ENCODE data around the gene TRMT2B. TPM values are rescaled to one million over a fixed set of nuclear protein-coding genes. Genes with fewer than 3 reads are reported as not detected.
"Not testable (repeated sequence)": the region's sequence is repeated elsewhere in the genome, so short reads cannot be mapped to it uniquely, and the experiment has no call there.

Gene TRMT2B
- total RNA-seq, 2 donors from 2014 or later: 24.4 to 25.9 TPM

DNA sequence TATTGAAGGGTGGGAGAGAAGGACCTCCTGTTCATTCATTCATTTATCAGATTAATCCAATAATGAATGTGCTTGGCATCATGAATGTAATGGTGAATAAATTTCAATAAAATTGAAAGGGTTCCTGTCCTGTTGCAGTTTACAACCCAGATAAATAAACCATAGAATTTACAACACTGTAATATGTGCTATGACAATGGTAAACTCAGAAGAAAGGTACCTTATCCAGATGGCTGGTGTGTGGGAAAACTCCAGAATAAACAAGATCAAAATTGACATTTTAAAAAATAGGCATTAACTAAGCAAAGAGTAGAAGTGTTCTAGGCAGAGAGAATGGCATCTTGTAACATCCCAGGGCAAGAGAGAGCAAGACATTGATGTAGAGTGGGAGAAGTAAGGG lies 67.1 kb downstream of the TRMT2B start:
- H3K36me3 Mint-ChIP-seq (ENCODE audit: insufficient read depth in 2 of 2): peaks cover 0 to 2% of the 10 kb centered on the region in 2 donors
- no peaks in the 10 kb centered on the region for H3K4me1 Mint-ChIP-seq (ENCODE audit: low read depth)
- H3K27ac Mint-ChIP-seq: no peak overlapping the region
- DNase-seq (no peak), ATAC-seq (replicated peaks in 1 of 2) (no peak)
- peaks cover 17% of the 10 kb centered on the region for H3K27me3 Mint-ChIP-seq (ENCODE audit: low read depth)
- H3K4me3 Mint-ChIP-seq: no peak overlapping the region
- H3K9me3 Mint-ChIP-seq: no peaks in the 10 kb centered on the region

DNA sequence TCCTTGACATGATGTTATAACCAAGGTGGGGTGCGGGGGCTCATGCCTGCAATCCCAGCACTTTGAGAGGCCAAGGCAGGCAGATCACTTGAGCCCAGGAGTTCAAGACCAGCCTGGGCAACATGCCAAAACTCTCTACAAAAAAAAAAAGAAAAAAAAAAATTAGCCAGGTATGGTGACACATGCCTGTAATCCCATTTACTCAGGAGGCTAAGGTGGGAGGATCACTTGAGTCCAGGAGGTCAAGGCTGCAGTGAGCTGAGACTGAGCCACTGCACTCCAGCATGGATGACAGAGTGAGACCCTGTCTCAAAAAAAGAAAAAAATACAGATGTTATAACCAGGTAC lies 70.4 kb downstream of the TRMT2B start:
- not testable (repeated sequence) for H3K4me1 Mint-ChIP-seq (ENCODE audit: low read depth); DNase-seq; H3K36me3 Mint-ChIP-seq (ENCODE audit: insufficient read depth in 2 of 2); H3K4me3 Mint-ChIP-seq; H3K9me3 Mint-ChIP-seq; ATAC-seq (replicated peaks in 1 of 2); H3K27ac Mint-ChIP-seq
- H3K27me3 Mint-ChIP-seq (ENCODE audit: low read depth): peaks cover 11% of the 10 kb centered on the region

DNA sequence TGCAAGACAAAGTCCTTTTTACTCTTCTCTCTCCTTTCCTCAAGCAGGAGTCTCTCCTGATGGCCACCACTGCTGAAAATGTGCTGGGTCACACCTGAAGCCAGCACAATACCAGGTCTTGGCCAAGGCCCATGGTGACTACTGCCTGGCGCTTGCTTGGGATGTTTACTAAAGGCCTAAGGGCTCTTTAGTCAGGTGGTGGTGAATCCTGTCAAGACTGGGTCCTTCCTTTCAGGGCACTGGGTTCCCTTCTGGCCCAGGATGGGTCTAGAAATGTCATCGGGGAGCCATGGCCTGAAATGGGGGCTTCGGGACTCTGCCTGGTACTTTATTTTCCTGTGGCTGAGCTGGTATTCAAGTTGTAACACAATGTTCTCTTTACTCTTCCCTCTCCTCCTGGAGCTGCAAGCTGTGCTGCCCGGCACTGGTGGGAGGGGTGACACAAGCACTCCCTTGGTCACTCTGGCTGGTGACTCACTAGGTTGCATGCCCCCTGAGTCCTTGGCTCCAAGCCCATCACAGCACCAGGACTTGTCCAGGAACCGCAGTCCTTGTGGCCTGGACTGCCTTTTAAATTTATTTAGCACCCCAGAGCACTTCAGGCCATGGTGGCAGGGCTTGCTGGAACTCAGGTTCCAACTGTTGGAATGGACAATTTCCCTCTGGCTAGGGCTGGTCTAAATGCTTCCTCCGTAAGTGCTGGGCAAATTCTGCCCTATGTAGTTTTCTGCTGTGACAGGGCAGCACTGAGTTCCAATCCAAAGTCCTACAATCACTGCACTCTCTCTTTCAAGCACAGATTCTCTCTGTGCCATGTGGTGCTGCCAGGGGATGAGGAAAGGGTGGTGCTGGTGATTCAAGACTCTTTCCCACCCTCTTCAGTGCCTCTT lies 71.1 kb downstream of the TRMT2B start:
- DNase-seq (no peak), ATAC-seq (replicated peaks in 1 of 2) (no peak)
- H3K36me3 Mint-ChIP-seq (ENCODE audit: insufficient read depth in 2 of 2): peaks cover 0 to 2% of the 10 kb centered on the region in 2 donors
- H3K9me3 Mint-ChIP-seq: no peaks in the 10 kb centered on the region
- H3K4me3 Mint-ChIP-seq: no peak overlapping the region
- H3K4me1 Mint-ChIP-seq (ENCODE audit: low read depth): no peaks in the 10 kb centered on the region
- H3K27me3 Mint-ChIP-seq (ENCODE audit: low read depth): peaks cover 7% of the 10 kb centered on the region
- no peak overlapping the region for H3K27ac Mint-ChIP-seq

DNA sequence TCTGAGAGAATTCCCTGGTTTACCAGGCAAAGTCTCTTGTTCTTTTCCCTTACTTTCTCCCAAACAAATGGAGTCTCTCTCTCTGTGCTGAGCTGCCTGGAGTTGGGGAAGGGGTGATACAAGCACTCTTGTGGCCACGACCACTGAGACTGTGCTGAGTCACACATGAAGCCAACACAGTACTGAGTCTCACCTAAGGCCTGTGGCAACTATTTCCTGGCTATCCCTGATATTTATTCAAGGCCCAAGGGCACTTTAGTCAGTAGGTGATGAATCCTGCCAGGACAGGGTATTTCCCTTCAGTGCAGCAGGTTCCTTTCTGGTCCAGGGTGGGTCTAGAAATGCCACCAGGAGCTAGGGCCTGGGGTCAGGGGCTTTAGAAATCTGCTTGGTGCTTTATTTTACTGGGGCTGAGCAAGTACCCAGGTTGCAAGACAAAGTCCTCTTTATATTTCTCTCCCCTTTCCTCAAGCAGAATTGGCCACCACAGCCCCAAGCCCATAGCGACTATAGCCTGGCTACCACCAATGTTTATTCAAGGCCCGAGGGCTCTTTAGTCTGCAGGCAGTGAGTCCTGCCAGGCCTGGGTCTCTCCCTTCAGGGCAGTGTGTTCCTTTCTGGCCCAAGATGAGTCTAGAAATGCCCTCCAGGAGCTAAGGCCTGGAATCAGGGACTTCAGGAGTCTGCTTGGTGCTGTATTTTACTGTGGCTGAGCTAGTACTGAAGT lies 71.9 kb downstream of the TRMT2B start:
- H3K9me3 Mint-ChIP-seq: no peaks in the 10 kb centered on the region
- peaks cover 4% of the 10 kb centered on the region for H3K27me3 Mint-ChIP-seq (ENCODE audit: low read depth)
- peak; percentile 66 for ATAC-seq (replicated peaks in 1 of 2)
- peaks cover 0 to 2% of the 10 kb centered on the region in 2 donors for H3K36me3 Mint-ChIP-seq (ENCODE audit: insufficient read depth in 2 of 2)
- no peak overlapping the region for H3K4me3 Mint-ChIP-seq
- H3K27ac Mint-ChIP-seq: no peak overlapping the region
- peak in 1 of 2 donors; percentile 1 for DNase-seq
- H3K4me1 Mint-ChIP-seq (ENCODE audit: low read depth): no peaks in the 10 kb centered on the region

DNA sequence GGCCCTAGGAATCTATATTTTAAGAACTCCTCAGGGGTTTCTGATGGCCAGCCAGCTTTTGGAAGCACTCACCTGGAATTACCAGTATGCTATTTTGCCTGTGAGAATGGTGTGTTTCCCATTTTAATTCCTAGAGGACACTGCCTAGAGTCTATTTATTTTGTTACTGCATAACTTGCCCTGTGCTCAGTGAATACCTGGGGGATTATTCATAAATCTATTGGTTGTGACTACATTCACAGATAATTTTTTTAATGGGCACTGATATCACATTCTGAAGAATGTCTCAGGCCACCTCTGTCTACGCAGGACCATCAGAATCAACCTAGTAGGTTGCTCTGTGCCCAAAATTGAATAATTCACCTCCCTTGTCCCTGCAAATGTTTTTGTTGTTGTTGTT lies 75.7 kb downstream of the TRMT2B start:
- ATAC-seq (replicated peaks in 1 of 2): no peak
- no peaks in the 10 kb centered on the region for H3K9me3 Mint-ChIP-seq
- no peaks in the 10 kb centered on the region for H3K36me3 Mint-ChIP-seq (ENCODE audit: insufficient read depth in 2 of 2)
- no peaks in the 10 kb centered on the region for H3K4me1 Mint-ChIP-seq (ENCODE audit: low read depth)
- H3K27me3 Mint-ChIP-seq (ENCODE audit: low read depth): no peaks in the 10 kb centered on the region
- no peak overlapping the region for H3K27ac Mint-ChIP-seq
- H3K4me3 Mint-ChIP-seq: no peak overlapping the region
- no peak for DNase-seq

DNA sequence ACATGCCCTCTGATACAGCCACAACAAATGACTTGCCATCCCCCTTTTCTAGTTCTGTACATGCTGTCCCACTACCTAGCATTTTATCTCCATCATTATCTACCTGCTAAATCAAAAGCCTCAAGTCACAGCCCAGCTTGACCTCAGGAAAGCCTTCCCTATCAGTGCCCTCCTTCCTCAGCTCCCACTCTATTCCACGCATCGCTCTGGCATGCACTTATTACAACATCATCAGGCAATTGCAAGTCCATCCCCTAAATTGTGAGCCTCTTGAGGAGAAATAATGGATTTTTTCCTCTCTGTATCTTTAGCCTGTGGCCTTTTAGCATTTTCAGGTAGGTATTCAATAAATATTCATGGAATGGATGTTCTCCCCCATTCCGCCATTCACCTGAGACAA lies 76.7 kb downstream of the TRMT2B start:
- no peaks in the 10 kb centered on the region for H3K4me1 Mint-ChIP-seq (ENCODE audit: low read depth)
- no peaks in the 10 kb centered on the region for H3K9me3 Mint-ChIP-seq
- H3K36me3 Mint-ChIP-seq (ENCODE audit: insufficient read depth in 2 of 2): no peaks in the 10 kb centered on the region
- DNase-seq (no peak), ATAC-seq (replicated peaks in 1 of 2) (no peak)
- H3K27me3 Mint-ChIP-seq (ENCODE audit: low read depth): no peaks in the 10 kb centered on the region
- H3K4me3 Mint-ChIP-seq: no peak overlapping the region
- H3K27ac Mint-ChIP-seq: no peak overlapping the region

DNA sequence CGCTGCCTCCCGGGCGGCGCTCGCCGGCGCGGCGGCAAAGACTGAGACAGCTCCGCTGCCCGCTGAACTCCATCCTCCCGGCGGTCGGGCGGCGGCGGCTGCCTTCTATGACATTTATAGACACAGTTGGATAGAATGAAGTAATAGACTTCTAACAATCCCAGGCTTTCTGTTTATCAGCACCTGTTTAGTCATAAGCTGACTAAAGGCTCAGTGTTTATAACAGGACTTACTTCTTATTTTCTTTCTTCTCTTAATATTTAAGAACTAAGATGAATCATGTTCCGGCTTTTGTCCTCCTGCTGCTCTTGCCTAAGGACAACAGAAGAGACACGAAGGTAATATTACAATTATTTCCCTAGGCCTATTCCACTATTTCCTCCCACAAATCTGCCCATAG lies 78.5 kb downstream of the TRMT2B start:
- ATAC-seq (replicated peaks in 1 of 2): no peak

DNA sequence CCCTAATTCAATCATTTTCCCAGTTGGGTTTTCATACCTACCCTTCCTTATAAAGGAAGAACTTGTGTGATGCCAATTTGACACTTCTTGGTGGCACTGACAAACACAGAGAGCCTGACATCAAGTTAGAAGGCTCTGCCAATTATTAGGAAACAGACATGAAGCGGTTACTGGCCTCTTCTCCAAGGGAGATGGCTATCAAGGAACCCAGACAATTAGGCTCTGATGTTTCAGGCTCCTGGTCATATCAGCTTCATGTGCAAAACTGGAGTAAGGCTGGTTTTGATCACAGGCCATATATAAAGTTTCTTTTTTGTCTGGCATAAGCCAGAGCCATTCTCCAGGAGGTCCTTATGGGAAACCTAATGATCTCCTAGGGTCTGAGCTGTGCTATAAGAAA lies 82.0 kb downstream of the TRMT2B start:
- no peak for ATAC-seq (replicated peaks in 1 of 2)

More for the DNA sequence above, 78.5 kb downstream of the TRMT2B start:
- H3K27ac Mint-ChIP-seq: no peak overlapping the region
- H3K9me3 Mint-ChIP-seq: no peaks in the 10 kb centered on the region
- H3K27me3 Mint-ChIP-seq (ENCODE audit: low read depth): no peaks in the 10 kb centered on the region
- H3K36me3 Mint-ChIP-seq (ENCODE audit: insufficient read depth in 2 of 2): no peaks in the 10 kb centered on the region
- no peaks in the 10 kb centered on the region for H3K4me1 Mint-ChIP-seq (ENCODE audit: low read depth)
- H3K4me3 Mint-ChIP-seq: no peak overlapping the region
- DNase-seq: no peak

DNA sequence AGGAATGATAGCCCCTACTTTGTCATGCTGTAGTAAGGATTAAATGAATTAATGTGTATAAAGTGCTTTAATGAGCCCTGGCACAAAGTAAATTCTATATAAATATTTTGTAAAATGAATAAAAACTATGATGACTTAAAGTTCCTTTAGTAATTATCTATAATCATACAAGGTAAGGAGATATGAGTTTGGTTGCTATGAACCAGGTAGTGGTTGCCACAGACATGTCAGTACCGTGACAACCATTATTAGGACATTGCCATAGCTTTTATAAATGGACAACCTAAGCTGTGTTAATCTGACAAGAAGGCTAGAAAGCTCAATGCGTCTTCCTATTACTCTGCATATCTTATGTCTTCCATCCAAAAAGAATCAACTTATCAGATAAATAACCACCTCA lies 82.5 kb downstream of the TRMT2B start, which contains the start of gene ARL13A:
Gene ARL13A, plus strand, starts transcription at position 301 of the 400 bp plus-strand sequence. CDS start 3,982 bp downstream, outside the sequence.
- Mint-ChIP-seq H3K27ac (no peak within 1 kb of the TSS), H3K4me1 (ENCODE audit: low read depth) (no peaks in the 10 kb centered on the region)

More for the DNA sequence above, 82.0 kb downstream of the TRMT2B start:
- Mint-ChIP-seq H3K36me3 (ENCODE audit: insufficient read depth in 2 of 2) (no peaks in the 10 kb centered on the region), H3K27me3 (ENCODE audit: low read depth) (no peaks in the 10 kb centered on the region), H3K9me3 (no peaks in the 10 kb centered on the region), H3K27ac (no peak overlapping the region), H3K4me1 (ENCODE audit: low read depth) (no peaks in the 10 kb centered on the region), H3K4me3 (no peak overlapping the region)
- DNase-seq: no peak

DNA sequence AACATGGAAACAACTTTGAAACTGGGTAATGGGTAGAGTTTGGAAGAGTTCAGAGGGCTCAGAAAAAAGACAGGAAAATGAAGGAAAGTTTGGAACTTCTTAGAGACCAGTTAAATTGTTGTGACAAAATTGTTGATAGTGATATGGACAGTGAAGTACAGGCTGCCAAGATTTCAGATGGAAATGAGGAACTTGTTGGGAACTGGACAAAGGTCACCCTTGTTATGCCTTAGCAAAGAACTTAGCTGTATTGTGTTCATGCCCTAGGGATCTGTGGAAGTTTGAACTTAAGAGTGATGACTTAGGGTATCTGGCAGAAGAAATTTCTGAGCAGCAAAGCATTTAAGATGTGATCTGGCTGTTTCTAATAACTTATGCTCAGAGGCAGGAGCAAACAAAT lies 87.5 kb downstream of the TRMT2B start:
- Mint-ChIP-seq H3K4me3 (no peak overlapping the region), H3K9me3 (no peaks in the 10 kb centered on the region), H3K4me1 (ENCODE audit: low read depth) (no peaks in the 10 kb centered on the region), H3K27ac (no peak overlapping the region), H3K36me3 (ENCODE audit: insufficient read depth in 2 of 2) (no peaks in the 10 kb centered on the region), H3K27me3 (ENCODE audit: low read depth) (no peaks in the 10 kb centered on the region)
- no peak for ATAC-seq (replicated peaks in 1 of 2)
- no peak for DNase-seq

More for the DNA sequence above, 82.5 kb downstream of the TRMT2B start, which contains the start of gene ARL13A:
- Mint-ChIP-seq H3K36me3 (ENCODE audit: insufficient read depth in 2 of 2) (no peaks in the 10 kb centered on the region), H3K9me3 (no peaks in the 10 kb centered on the region), H3K27me3 (ENCODE audit: low read depth) (no peaks in the 10 kb centered on the region), H3K4me3 (no peak within 1 kb of the TSS)
- DNase-seq (no peak), ATAC-seq (replicated peaks in 1 of 2) (no peak)

DNA sequence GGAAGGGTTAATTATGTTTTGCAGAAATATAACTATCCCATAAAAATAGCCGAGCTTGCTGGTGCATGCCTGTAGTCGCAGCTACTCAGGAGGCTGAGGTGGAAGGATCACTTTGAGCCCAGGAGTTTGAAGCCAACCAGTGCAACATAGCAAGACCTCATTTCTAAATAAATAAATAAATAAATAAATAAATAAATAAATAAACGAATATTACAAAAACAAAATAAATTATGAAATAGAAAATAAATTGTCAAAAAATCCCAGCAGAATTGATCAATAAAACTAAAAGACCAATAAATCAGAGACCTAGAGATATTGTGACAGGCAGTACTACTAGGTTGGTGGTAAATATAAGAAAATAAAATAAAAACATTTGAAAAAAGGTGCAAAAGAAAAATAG lies 89.1 kb downstream of the TRMT2B start:
- Mint-ChIP-seq H3K4me3 (no peak overlapping the region), H3K4me1 (ENCODE audit: low read depth) (no peaks in the 10 kb centered on the region), H3K36me3 (ENCODE audit: insufficient read depth in 2 of 2) (no peaks in the 10 kb centered on the region), H3K27ac (no peak overlapping the region), H3K9me3 (no peaks in the 10 kb centered on the region), H3K27me3 (ENCODE audit: low read depth) (no peaks in the 10 kb centered on the region)
- no peak for ATAC-seq (replicated peaks in 1 of 2)
- DNase-seq: no peak

Measured in activated T-cell treated with anti-CD3 and anti-CD28 coated beads, Interleukin-2, amount 50 U/mL, for 72 hours (primary cell).